AG10803 (cell line): ENCODE results near the gene SHF.

Experiments used
- DNase-seq: peaks from one replicate; pipeline ENCODE4 v3.0.0; 2010; ENCODE audit warnings: low read depth
- H3K4me3 ChIP-seq: 2 replicates; pipeline ENCODE4 v1.5.1; 2011; ENCODE audit warnings: mild to moderate bottlenecking, low read length, control low read depth
- TF ChIP-seq, protein P1 (sequence below): conservative IDR thresholded peaks from 2 replicates; pipeline ENCODE4 v1.5.1; 2011; ENCODE audit warnings: mild to moderate bottlenecking, low read length, control low read depth, inconsistent platforms

The SHF gene

GRCh38 chr15:45143946-45144345 lies 43.8 kb downstream of the SHF start:
- DNase-seq = no peak
- TF ChIP-seq, protein P1, sequence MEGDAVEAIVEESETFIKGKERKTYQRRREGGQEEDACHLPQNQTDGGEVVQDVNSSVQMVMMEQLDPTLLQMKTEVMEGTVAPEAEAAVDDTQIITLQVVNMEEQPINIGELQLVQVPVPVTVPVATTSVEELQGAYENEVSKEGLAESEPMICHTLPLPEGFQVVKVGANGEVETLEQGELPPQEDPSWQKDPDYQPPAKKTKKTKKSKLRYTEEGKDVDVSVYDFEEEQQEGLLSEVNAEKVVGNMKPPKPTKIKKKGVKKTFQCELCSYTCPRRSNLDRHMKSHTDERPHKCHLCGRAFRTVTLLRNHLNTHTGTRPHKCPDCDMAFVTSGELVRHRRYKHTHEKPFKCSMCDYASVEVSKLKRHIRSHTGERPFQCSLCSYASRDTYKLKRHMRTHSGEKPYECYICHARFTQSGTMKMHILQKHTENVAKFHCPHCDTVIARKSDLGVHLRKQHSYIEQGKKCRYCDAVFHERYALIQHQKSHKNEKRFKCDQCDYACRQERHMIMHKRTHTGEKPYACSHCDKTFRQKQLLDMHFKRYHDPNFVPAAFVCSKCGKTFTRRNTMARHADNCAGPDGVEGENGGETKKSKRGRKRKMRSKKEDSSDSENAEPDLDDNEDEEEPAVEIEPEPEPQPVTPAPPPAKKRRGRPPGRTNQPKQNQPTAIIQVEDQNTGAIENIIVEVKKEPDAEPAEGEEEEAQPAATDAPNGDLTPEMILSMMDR = no peak
- H3K4me3 ChIP-seq = no peak overlapping the region

DNA sequence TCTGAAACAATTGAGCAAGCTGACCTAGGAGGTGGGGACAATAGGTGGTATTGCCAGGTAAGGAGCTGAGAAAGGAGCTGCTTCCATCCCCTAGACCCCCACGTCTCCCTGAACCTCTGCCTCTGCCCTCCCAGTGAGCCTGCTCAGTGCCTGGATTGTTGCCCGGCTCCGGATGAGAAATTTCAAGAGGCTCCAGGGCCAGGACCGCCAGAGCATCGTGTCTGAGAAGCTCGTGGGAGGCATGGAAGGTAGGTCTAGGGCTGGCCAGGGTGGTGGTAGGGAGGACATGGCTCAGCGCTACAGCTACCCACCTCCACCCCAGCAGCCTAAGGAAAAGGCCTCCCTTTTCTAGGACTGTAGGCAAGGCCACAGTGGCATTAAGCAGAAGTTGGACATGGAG lies 44.7 kb downstream of the SHF start:
- no peak for DNase-seq
- H3K4me3 ChIP-seq = no peak overlapping the region
- TF ChIP-seq, protein P1 = no peak

GRCh38 chr15:45141386-45141785 lies 46.4 kb downstream of the SHF start:
- H3K4me3 ChIP-seq = no peak overlapping the region
- DNase-seq = no peak
- TF ChIP-seq, protein P1 = no peak

DNA sequence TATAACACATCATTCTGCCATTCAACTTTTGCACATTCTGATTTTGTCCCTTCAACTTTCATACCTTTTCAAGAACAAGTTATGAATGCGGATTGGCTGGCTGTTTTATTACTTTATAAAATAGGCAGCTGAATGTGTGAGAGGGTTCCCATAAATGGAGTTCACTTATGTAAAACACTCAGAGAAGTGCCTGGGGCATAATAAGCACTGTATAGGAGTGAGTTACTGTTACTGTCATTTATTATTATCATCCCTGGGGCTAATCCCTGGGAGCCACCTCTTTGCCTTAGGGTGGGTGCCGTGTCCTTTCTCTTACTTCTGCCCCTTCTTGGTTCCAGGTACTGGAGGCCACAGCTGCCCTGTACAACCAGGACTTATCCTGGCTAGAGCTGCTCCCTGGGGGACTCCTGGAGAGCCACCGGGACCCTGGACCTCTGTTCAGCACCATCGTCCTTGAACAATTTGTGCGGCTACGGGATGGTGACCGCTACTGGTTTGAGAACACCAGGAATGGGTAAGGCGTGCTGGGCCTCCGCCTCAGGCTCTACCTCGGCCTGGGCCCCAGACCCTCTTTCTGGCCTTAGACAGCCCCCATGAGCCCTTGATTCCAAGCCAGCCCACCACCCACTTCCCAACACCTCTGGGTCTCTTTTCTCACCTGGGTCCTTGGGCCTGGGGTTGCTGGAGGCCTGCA lies 47.1 kb downstream of the SHF start:
- TF ChIP-seq, protein P1 = no peak
- H3K4me3 ChIP-seq = no peak overlapping the region
- DNase-seq = no peak

- TF ChIP-seq, protein P1 = no peak
- no peak for DNase-seq
- no peak overlapping the region for H3K4me3 ChIP-seq
These were observed 48.0 kb downstream of the SHF start for GRCh38 chr15:45139770-45140169.

GRCh38 chr15:45138814-45139765 lies 48.7 kb downstream of the SHF start:
- TF ChIP-seq, protein P1 = no peak

GRCh38 chr15:45137703-45138102 lies 50.1 kb downstream of the SHF start:
- DNase-seq = no peak
- H3K4me3 ChIP-seq = no peak overlapping the region
- TF ChIP-seq, protein P1 = no peak

More at GRCh38 chr15:45138814-45139765, 48.7 kb downstream of the SHF start:
- no peak overlapping the region for H3K4me3 ChIP-seq
- no peak for DNase-seq
